Upper lobe of left lung (tissue), 6 donors: ENCODE results near the gene SKA3. TPM values are rescaled to one million over a fixed set of nuclear protein-coding genes. Genes with fewer than 3 reads are reported as not detected.

Experiments used
- ATAC-seq, 2 donors: fragments of 200-7000 bp; cut with Tn5 transposase; one replicate each; pipeline ENCODE4 v1.9.1; 2022; ENCODE audit warnings: mild to moderate bottlenecking in 2 of 2, moderate library complexity in 2 of 2; ENCODE audit not compliant: low FRiP score in 2 of 2
- DNase-seq, 2 donors: peaks; one replicate each; pipeline ENCODE4 v3.0.0-alpha.2; 2019 to 2020
- H3K27ac ChIP-seq, 4 donors: fragments of 200-600 bp; sonication (generic); one replicate each; pipeline ENCODE4 v1.5.1; 2016 to 2019
- H3K27me3 ChIP-seq, 4 donors: fragments of 200-600 bp; sonication (generic); one replicate each; pipeline ENCODE4 v1.5.1; 2017 to 2019
- H3K36me3 ChIP-seq, 4 donors: fragments of 200-600 bp; sonication (generic); one replicate each; pipeline ENCODE4 v1.5.1; 2016 to 2019
- H3K4me1 ChIP-seq, 4 donors: fragments of 200-600 bp; sonication (generic); one replicate each; pipeline ENCODE4 v1.5.1; 2018 to 2019
- H3K4me3 ChIP-seq, 4 donors: fragments of 200-600 bp; sonication (generic); one replicate each; pipeline ENCODE4 v1.5.1; 2017 to 2019; ENCODE audit warnings: mild to moderate bottlenecking in 2 of 4, moderate library complexity in 1 of 4
- H3K9me3 ChIP-seq, 4 donors: fragments of 200-600 bp; sonication (generic); one replicate each; pipeline ENCODE4 v1.5.1; 2018 to 2019
- EP300 ChIP-seq, 4 donors: sonication (generic); formaldehyde crosslinking; IDR thresholded peaks; one replicate each; pipeline ENCODE4 v1.5.1; 2017; ENCODE audit warnings: antibody characterized with exemption in 4 of 4, control low read depth in 2 of 4
- POLR2A ChIP-seq, 4 donors: fragments of 450-650 bp; IDR thresholded peaks; one replicate each; pipeline ENCODE4 v1.5.1; 2016 to 2017; ENCODE audit warnings: antibody characterized with exemption in 4 of 4, mild to moderate bottlenecking in 2 of 4
- POLR2AphosphoS5 ChIP-seq, 2 donors: sonication (generic); formaldehyde crosslinking; IDR thresholded peaks; one replicate each; pipeline ENCODE4 v1.5.1; 2017; ENCODE audit warnings: antibody characterized with exemption in 2 of 2
- WGBS, 2 donors: methylation state at CpG; one replicate each; pipeline ENCODE4 v1.1.5; 2017 to 2018; 5-methylcytosine and 5-hydroxymethylcytosine counted together
- total RNA-seq, 6 donors: library from RNA; depleted of rRNA in 4 of 6; stranded (reverse); fragments of >200 nt in 4 of 6; gene quantifications; one replicate each; pipeline versions ENCODE4 v1.1.0 to v1.2.1, GENCODE V29; 2016 to 2021
- TF ChIP-seq, protein P1 (sequence below), 6 experiments: fragments of 450-650 bp in 4 of 6; fragments of 200-600 bp in 2 of 6; sonication (generic) in 2 of 6; IDR thresholded peaks; one replicate each; pipeline ENCODE4 v1.5.1; 2016 to 2019; ENCODE audit warnings: antibody characterized with exemption in 6 of 6
- donor health status: DM: no; HTN: no; CAD: no; lungs with moderate emphysema.
- donor health status: DM: no; HTN: yes; CAD: no; lungs with severe emphysema.

SKA3 gene
- total RNA-seq, 6 donors from 2014 or later: 1.0 to 3.0 (median 1.4) TPM; not detected in 1

GRCh38 chr13:21121616-21122015 lies 54.7 kb downstream of the SKA3 start:
- Histone ChIP-seq H3K9me3 (no peaks in the 10 kb centered on the region), H3K27ac (no peak overlapping the region), H3K27me3 (no peaks in the 10 kb centered on the region), H3K36me3 (no peaks in the 10 kb centered on the region), H3K4me3 (no peak overlapping the region), H3K4me1 (no peaks in the 10 kb centered on the region)
- TF ChIP-seq, protein P1, sequence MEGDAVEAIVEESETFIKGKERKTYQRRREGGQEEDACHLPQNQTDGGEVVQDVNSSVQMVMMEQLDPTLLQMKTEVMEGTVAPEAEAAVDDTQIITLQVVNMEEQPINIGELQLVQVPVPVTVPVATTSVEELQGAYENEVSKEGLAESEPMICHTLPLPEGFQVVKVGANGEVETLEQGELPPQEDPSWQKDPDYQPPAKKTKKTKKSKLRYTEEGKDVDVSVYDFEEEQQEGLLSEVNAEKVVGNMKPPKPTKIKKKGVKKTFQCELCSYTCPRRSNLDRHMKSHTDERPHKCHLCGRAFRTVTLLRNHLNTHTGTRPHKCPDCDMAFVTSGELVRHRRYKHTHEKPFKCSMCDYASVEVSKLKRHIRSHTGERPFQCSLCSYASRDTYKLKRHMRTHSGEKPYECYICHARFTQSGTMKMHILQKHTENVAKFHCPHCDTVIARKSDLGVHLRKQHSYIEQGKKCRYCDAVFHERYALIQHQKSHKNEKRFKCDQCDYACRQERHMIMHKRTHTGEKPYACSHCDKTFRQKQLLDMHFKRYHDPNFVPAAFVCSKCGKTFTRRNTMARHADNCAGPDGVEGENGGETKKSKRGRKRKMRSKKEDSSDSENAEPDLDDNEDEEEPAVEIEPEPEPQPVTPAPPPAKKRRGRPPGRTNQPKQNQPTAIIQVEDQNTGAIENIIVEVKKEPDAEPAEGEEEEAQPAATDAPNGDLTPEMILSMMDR (IDR thresholded peaks at IDR 0.05): no peak
- TF ChIP-seq POLR2AphosphoS5 (IDR thresholded peaks at IDR 0.05) (no peak), POLR2A (IDR thresholded peaks at IDR 0.05) (no peak), EP300 (IDR thresholded peaks at IDR 0.05) (no peak)
- DNase-seq (no peak), ATAC-seq (no peak)
- 52 to 63% methylated on average over 9 of the region's 9 CpGs for WGBS, 2 donors

- Histone ChIP-seq H3K4me3 (no peak overlapping the region), H3K27ac (no peak overlapping the region), H3K4me1 (no peaks in the 10 kb centered on the region), H3K9me3 (no peaks in the 10 kb centered on the region), H3K27me3 (no peaks in the 10 kb centered on the region), H3K36me3 (no peaks in the 10 kb centered on the region)
- no peak for TF ChIP-seq POLR2A (IDR thresholded peaks at IDR 0.05)
- ATAC-seq (no peak), DNase-seq (no peak)
- WGBS, 2 donors: 81 to 89% methylated on average over 6 of the region's 6 CpGs
Measured at GRCh38 chr13:21120191-21120590, 56.2 kb downstream of the SKA3 start.

DNA sequence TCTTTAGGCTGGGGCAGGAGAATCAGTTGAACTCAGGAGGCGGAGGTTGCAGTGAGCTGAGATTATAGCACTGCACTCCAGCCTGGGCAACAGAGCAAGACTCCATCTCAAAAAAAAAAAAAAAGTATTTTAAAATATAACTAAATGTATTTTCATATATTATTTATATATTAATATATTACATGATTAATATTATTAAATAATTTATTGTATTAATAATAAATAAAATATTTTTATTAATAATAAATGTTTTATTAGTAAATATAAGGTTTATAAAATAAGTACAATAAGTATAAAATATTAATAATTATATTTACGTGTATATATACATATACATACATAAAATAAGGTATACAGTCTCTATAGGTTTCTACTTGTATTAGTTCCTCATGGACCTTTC lies 56.8 kb downstream of the SKA3 start:
- TF ChIP-seq EP300 (IDR thresholded peaks at IDR 0.05) (no peak), POLR2A (IDR thresholded peaks at IDR 0.05) (no peak), POLR2AphosphoS5 (IDR thresholded peaks at IDR 0.05) (no peak)
- TF ChIP-seq, protein P1 (IDR thresholded peaks at IDR 0.05): no peak
- 95% methylated on average over 2 of the region's 2 CpGs for WGBS, 2 donors
- ATAC-seq: no peak

DNA sequence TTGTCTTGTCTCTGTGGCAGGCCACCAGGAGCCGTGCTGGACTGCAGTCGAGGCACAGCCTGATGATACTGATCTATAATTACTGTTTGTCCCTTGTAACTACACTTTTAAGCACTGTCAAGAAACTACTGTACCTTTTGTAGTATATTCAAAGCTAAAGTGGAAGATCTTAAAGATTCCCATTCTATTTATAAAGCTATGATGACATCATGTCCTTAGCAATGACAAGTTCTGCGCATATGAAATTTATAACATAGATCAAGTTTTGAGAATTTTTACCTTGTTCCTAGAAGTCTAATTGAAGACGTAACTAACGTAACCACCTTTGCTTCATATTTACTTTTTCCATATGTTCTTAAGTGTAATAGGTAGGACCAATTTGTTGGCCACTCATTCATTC lies 58.2 kb downstream of the SKA3 start:
- TF ChIP-seq, protein P1 (IDR thresholded peaks at IDR 0.05): no peak
- TF ChIP-seq POLR2AphosphoS5 (IDR thresholded peaks at IDR 0.05) (no peak), EP300 (IDR thresholded peaks at IDR 0.05) (no peak), POLR2A (IDR thresholded peaks at IDR 0.05) (no peak)
- no peak for ATAC-seq
- Histone ChIP-seq H3K27ac (no peak overlapping the region), H3K36me3 (no peaks in the 10 kb centered on the region), H3K4me3 (no peak overlapping the region), H3K4me1 (no peaks in the 10 kb centered on the region), H3K27me3 (no peaks in the 10 kb centered on the region), H3K9me3 (no peaks in the 10 kb centered on the region)
- DNase-seq: no peak
- WGBS, 2 donors: 86 to 87% methylated on average over 5 of the region's 5 CpGs

More for the DNA sequence above, 56.8 kb downstream of the SKA3 start:
- Histone ChIP-seq H3K27me3 (no peaks in the 10 kb centered on the region), H3K27ac (no peak overlapping the region), H3K9me3 (no peaks in the 10 kb centered on the region), H3K36me3 (no peaks in the 10 kb centered on the region), H3K4me3 (no peak overlapping the region), H3K4me1 (no peaks in the 10 kb centered on the region)
- DNase-seq: no peak

DNA sequence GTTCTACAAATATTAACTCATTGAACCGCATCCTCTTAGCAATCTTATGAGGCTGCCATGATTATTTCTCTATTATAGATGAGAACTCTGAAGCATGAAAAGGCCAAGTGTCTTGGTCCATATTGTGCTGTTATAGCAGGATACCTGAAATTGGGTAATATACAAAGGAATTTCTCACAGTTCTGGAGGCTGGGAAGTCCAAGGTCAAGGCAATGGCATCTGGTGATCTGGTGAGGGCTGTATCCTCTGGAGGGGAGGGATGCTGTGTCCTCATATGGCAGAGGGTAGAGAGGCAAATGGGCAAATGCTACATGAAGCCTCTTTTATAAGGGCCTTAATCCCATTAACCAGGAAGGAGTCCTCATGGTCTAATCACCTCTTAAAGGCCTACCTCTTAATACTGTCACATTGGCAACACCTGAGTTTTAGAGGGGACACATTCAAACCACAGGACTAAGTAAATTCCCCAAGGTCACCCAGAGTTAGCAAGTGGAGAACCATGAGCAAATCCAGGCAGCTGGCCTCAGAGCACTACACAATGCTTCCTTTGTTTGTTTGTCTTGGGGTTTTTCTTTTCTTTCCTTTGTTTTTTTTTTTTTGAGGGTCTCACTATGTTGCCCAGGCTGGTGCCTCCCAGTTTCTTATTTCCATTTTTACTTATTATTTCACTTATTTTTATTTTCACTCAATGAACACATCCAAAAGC lies 59.1 kb downstream of the SKA3 start:
- DNase-seq: no peak
- Histone ChIP-seq H3K27ac (no peak overlapping the region), H3K9me3 (no peaks in the 10 kb centered on the region), H3K4me1 (no peaks in the 10 kb centered on the region), H3K4me3 (no peak overlapping the region), H3K36me3 (no peaks in the 10 kb centered on the region), H3K27me3 (no peaks in the 10 kb centered on the region)
- ATAC-seq: no peak
- TF ChIP-seq POLR2A (IDR thresholded peaks at IDR 0.05): no peak
- TF ChIP-seq, protein P1 (IDR thresholded peaks at IDR 0.05): no peak
- no peak for TF ChIP-seq POLR2AphosphoS5 (IDR thresholded peaks at IDR 0.05)
- TF ChIP-seq EP300 (IDR thresholded peaks at IDR 0.05): no peak
- 100% methylated on average over 1 of the region's 1 CpG for WGBS, 2 donors
